ENCODE results near the gene UBXN10.

DNA sequence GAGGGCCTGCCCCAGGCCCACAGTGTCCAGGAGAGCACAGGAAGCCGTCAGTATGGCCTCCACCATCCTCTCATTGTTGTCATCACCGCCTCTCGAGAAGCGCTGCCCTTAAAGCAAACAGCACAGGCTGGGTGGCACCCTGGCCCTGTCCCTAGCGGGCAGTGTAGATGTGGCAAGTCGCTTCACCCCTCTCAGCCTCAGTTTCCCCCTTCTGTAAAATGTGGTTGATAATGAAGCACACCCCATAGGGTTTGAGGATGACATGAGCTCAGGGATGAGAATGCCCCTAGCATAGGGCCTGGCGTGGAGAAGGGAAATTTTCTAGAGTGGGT lies 33.3 kb upstream of the UBXN10 start:
- TF ChIP-seq CTCF (IDR thresholded peaks at IDR 0.05) (no peak), POLR2A (IDR thresholded peaks at IDR 0.05; ENCODE audit: low read depth) (no peak), EP300 (IDR thresholded peaks at IDR 0.05) (no peak)

All from esophagus muscularis mucosa (tissue), 4 donors.